GM12878 (cell line): ENCODE data around the gene NTN1. TPM values are rescaled to one million over a fixed set of nuclear protein-coding genes. Genes with fewer than 3 reads are reported as not detected.

Experiments
- ATAC-seq: fragments of 200-7000 bp; cut with Tn5 transposase; 3 replicates; pipeline ENCODE4 v1.9.1; 2020; ENCODE audit warnings: mild to moderate bottlenecking, moderate library complexity
- BruUV-seq: library from RNA; stranded (reverse); fragments of 400-500 nt; replicated peaks from 2 replicates; lab custom pipeline; 2021; lab: Mats Ljungman, UMichigan
- CTCF ChIA-PET: fragments of 300-600 bp; sonication (Branson Sonifier 250); formaldehyde crosslinking; extraction: SDS; loops from one replicate; lab custom pipeline; 2021; ENCODE audit warnings: inconsistent platforms; lab: Yijun Ruan, JAX
- POLR2A ChIA-PET: fragments of 350-600 bp; formaldehyde crosslinking; extraction: SDS; loops from one replicate; lab custom pipeline; 2021; ENCODE audit warnings: inconsistent platforms; lab: Charles Lee
- RAD21 ChIA-PET: fragments of 300-600 bp; sonication (Branson Sonifier 250); formaldehyde crosslinking; loops from one replicate; lab custom pipeline; 2023; ENCODE audit warnings: antibody characterized with exemption; ENCODE audit not compliant: unreplicated experiment; lab: Charles Lee
- SMC1A ChIA-PET: fragments of 300-600 bp; sonication (Branson Sonifier 250); formaldehyde crosslinking; loops from one replicate; lab custom pipeline; 2023; ENCODE audit not compliant: unreplicated experiment, uncharacterized antibody; lab: Charles Lee
- DNase-seq: peaks from one replicate; pipeline ENCODE4 v3.0.0-alpha.2; 2011; ENCODE audit warnings: low read depth, low spot score
- FAIRE-seq: peaks from 3 replicates; lab custom pipeline; 2011; peaks lifted over from hg19 to GRCh38; lab: Jason Lieb, UNC
- H2AFZ ChIP-seq: 2 replicates; pipeline ENCODE4 v1.6.0; 2011; ENCODE audit warnings: low read depth, low read length, control low read depth; ENCODE audit not compliant: control insufficient read depth
- H3K27ac ChIP-seq: 2 replicates; pipeline ENCODE4 v1.5.1; 2011; ENCODE audit warnings: control low read depth; ENCODE audit not compliant: control insufficient read depth, insufficient read depth
- H3K27me3 ChIP-seq, 2 experiments: replicated peaks in 1 of 2; 2 replicates each; pipeline versions ENCODE4 v1.6.0 to v1.6.1; 2011; ENCODE audit warnings: low read length in 1 of 2; ENCODE audit not compliant: control insufficient read depth in 2 of 2, insufficient read depth in 2 of 2
- H3K36me3 ChIP-seq, 2 experiments: 2 replicates each; pipeline ENCODE4 v1.5.1; 2011; ENCODE audit warnings: low read length in 1 of 2; ENCODE audit not compliant: control insufficient read depth in 2 of 2, insufficient read depth in 2 of 2
- H3K4me1 ChIP-seq: 2 replicates; pipeline ENCODE4 v1.6.1; 2011; ENCODE audit warnings: mild to moderate bottlenecking, low read length, moderate library complexity, mixed read lengths; ENCODE audit not compliant: control insufficient read depth, insufficient read depth
- H3K4me2 ChIP-seq: 2 replicates; pipeline ENCODE4 v1.6.0; 2011; ENCODE audit warnings: control low read depth; ENCODE audit not compliant: control insufficient read depth, insufficient read depth
- H3K4me3 ChIP-seq: fragments of 200-600 bp; sonication (generic); 2 replicates; pipeline ENCODE4 v1.5.1; 2016
- H3K79me2 ChIP-seq: 2 replicates; pipeline ENCODE4 v1.6.0; 2011; ENCODE audit warnings: low read length; ENCODE audit not compliant: control insufficient read depth, insufficient read depth
- H3K9ac ChIP-seq: 2 replicates; pipeline ENCODE4 v1.8.0; 2011; ENCODE audit warnings: low read length, control low read depth, mixed read lengths; ENCODE audit not compliant: control insufficient read depth, insufficient read depth
- H3K9me3 ChIP-seq: replicated peaks from 3 replicates; pipeline ENCODE4 v1.5.1; 2011; ENCODE audit warnings: mild to moderate bottlenecking, low read length; ENCODE audit not compliant: control insufficient read depth, insufficient read depth
- H4K20me1 ChIP-seq: 2 replicates; pipeline ENCODE4 v1.6.0; 2011; ENCODE audit not compliant: control insufficient read depth, insufficient read depth
- BACH1 ChIP-seq: fragments of 450-650 bp; IDR thresholded peaks from 2 replicates; pipeline ENCODE4 v1.6.1; 2017; ENCODE audit warnings: mild to moderate bottlenecking, borderline replicate concordance
- EZH2 ChIP-seq: IDR thresholded peaks from 2 replicates; pipeline ENCODE4 v1.6.1; 2012; ENCODE audit warnings: low read depth, mild to moderate bottlenecking, control low read depth, inconsistent platforms, low read length, borderline replicate concordance; ENCODE audit not compliant: control insufficient read depth
- GATAD2B ChIP-seq: fragments of 450-650 bp; conservative IDR thresholded peaks from 2 replicates; pipeline ENCODE4 v1.6.1; 2017; ENCODE audit warnings: low read depth, mild to moderate bottlenecking, moderate library complexity
- HDAC6 ChIP-seq: fragments of 200-600 bp; sonication (generic); IDR thresholded peaks from one replicate; pipeline ENCODE4 v1.8.0; 2017; ENCODE audit warnings: antibody characterized with exemption; ENCODE audit not compliant: unreplicated experiment
- IKZF1 ChIP-seq: fragments of 450-650 bp; conservative IDR thresholded peaks from 2 replicates; pipeline ENCODE4 v1.6.1; 2017; ENCODE audit warnings: antibody characterized with exemption, mild to moderate bottlenecking
- NKRF ChIP-seq: fragments of 450-650 bp; conservative IDR thresholded peaks from 2 replicates; pipeline ENCODE4 v1.6.1; 2017; ENCODE audit warnings: mild to moderate bottlenecking, moderate library complexity
- SPI1 ChIP-seq: IDR thresholded peaks from 2 replicates; pipeline ENCODE4 v1.6.1; 2011; ENCODE audit warnings: low read depth, mild to moderate bottlenecking, low read length, moderate library complexity, borderline replicate concordance; ENCODE audit not compliant: insufficient read depth
- ZNF207 ChIP-seq: fragments of 450-650 bp; IDR thresholded peaks from 2 replicates; pipeline ENCODE4 v1.6.1; 2014; ENCODE audit warnings: antibody characterized with exemption, mild to moderate bottlenecking, borderline replicate concordance
- WGBS: methylation state at CpG from one replicate; pipeline ENCODE4 v1.1.6; 2016; ENCODE audit warnings: low lambda C conversion rate; ENCODE audit not compliant: insufficient replicate concordance, insufficient coverage; ENCODE audit errors: missing lambda C conversion rate; 5-methylcytosine and 5-hydroxymethylcytosine counted together
- in situ Hi-C: fragments of 300-500 bp; cut with MboI; formaldehyde crosslinking; loops from 9 replicates; pipeline ENCODE4 v1.14.3; 2018; ENCODE audit warnings: mixed read lengths
- intact Hi-C: fragments of 100-400 bp; cut with micrococcal nuclease; formaldehyde crosslinking; loops from one replicate; pipeline ENCODE4 v1.14.2; 2022; ENCODE audit not compliant: unreplicated experiment
- polyA plus RNA-seq, 11 experiments: library from polyadenylated mRNA; depleted of rRNA in 4 of 11; unstranded in 6 of 11; stranded (reverse) in 5 of 11; fragments of >200 nt; fragmentation: Nextera tagmentation in 4 of 11; fragmentation: Illumina TruSeq in 1 of 11; extraction: Ambion mirVana in 4 of 11; extraction: Trizol in 1 of 11; gene quantifications; 1 replicate in 1 of 11; 2 replicates in 10 of 11; pipeline versions ENCODE4 v1.2.1 to v1.2.3, GENCODE V29; 2011 to 2016; ENCODE audit warnings: inconsistent platforms in 2 of 11, missing spikeins in 2 of 11, low read depth in 1 of 11
- total RNA-seq, 4 experiments: library from RNA; depleted of rRNA in 3 of 4; stranded (reverse); fragments of >200 nt in 3 of 4; fragmentation: Illumina TruSeq in 1 of 4; extraction: Trizol in 1 of 4; gene quantifications; 2 replicates each; pipeline versions ENCODE4 v1.2.1 to v1.2.3, GENCODE V29; 2013 to 2021

Gene NTN1
- total and polyA plus RNA-seq, 10 of the 15 experiments (the other 5 are each of a cell fraction or from before 2014, with no cell fraction given) = 0.02 to 0.89 (median 0.35) TPM

DNA sequence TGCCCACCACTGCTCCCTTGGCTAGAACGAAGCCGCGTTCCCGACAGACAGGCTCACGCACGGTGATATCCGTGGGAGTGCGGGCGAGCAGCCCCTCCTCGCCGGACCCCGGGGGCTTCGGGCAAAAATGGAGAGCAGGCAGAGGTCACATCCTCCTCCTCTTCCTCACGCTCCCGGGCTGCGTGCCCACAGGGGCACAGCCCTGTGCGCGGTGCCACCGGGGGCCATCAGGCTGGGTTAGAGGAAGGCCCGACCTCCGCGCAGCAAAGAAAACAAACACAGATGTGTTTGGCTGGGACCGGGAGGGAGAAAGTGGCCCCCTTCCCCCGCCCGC, 519 bp upstream of the NTN1 start:
- peak overlapping the region; percentile 7; the same call in 1 of the 2 replicates for H3K9ac ChIP-seq
- in situ Hi-C loops = no loop called here
- H4K20me1 ChIP-seq = no peaks in the 10 kb centered on the region
- no peak for ATAC-seq
- WGBS = under 1% methylated on average over 23 of the region's 25 CpGs
- peak overlapping the region; percentile 61 for H2AFZ ChIP-seq
- TF ChIP-seq ZNF207 (0 out of 2 replicates have a peak, but pooled peaks have one; percentile 34), NKRF (no peak), BACH1 (0 out of 2 replicates have a peak, but pooled peaks have one; percentile 25), SPI1 (no peak), HDAC6 (no peak), IKZF1 (0 out of 2 replicates have a peak, but pooled peaks have one; percentile 15), EZH2 (no peak), GATAD2B (peak; percentile 57; the same call in 1 of the 2 replicates)
- TF ChIP-seq, all 136 proteins: peak for 4
- Histone ChIP-seq H3K36me3 (no peaks in the 10 kb centered on the region), H3K27ac (no peak overlapping the region), H3K79me2 (no peaks in the 10 kb centered on the region), H3K4me1 (peaks cover 15% of the 10 kb centered on the region), H3K4me2 (peak overlapping the region; percentile 97), H3K4me3 (peak overlapping the region; percentile 76), H3K9me3 (peaks cover 5% of the 10 kb centered on the region; the same call in 2 of the 3 replicates), H3K27me3 (peaks cover 17 to 26% of the 10 kb centered on the region in 2 experiments)
- ChIA-PET CTCF (interaction anchor here (0.8 kb wide), 1 partner anchor 23 kb away, joined by 3 read pairs; no protein-coding TSS in a partner anchor), RAD21 (interaction anchor here (0.8 to 1.2 kb wide), 2 partner anchors 9 to 214 kb away, joined by 3 to 4 read pairs; no protein-coding TSS in a partner anchor), SMC1A (interaction anchor here (0.7 kb wide), 1 partner anchor 271 kb away, joined by 3 read pairs; no protein-coding TSS in a partner anchor), POLR2A (no interaction called here)
- no TSS peak for BruUV-seq
- FAIRE-seq = no peak
- intact Hi-C loops = no loop called here
- no peak for DNase-seq
